Kidney epithelial cell (primary cell): ENCODE data around the gene OTOGL. TPM values are rescaled to one million over a fixed set of nuclear protein-coding genes. Genes with fewer than 3 reads are reported as not detected.

ENCODE experiments used
- DNase-seq: peaks from one replicate; pipeline ENCODE4 v3.0.0-alpha.2; 2010; ENCODE audit warnings: low read depth
- H3K27me3 ChIP-seq: 2 replicates; pipeline ENCODE4 v1.6.0; 2011; ENCODE audit warnings: low read length; ENCODE audit not compliant: control insufficient read depth, insufficient read depth
- H3K36me3 ChIP-seq: 2 replicates; pipeline ENCODE4 v1.5.1; 2011; ENCODE audit warnings: low read length; ENCODE audit not compliant: control insufficient read depth, insufficient read depth
- H3K4me3 ChIP-seq: 2 replicates; pipeline ENCODE4 v1.5.1; 2011; ENCODE audit warnings: low read depth, mild to moderate bottlenecking, control low read depth, low read length
- total RNA-seq: library from RNA; depleted of rRNA; stranded (reverse); fragments of >200 nt; gene quantifications from 2 replicates; pipeline ENCODE4 v1.2.3, GENCODE V29; 2015
- TF ChIP-seq, protein P1 (sequence below): IDR thresholded peaks from 2 replicates; pipeline ENCODE4 v1.5.1; 2011; ENCODE audit warnings: mild to moderate bottlenecking, moderate library complexity, low read length, control low read depth, inconsistent platforms; ENCODE audit not compliant: insufficient read depth, poor library complexity, severe bottlenecking

Gene OTOGL, protein sequence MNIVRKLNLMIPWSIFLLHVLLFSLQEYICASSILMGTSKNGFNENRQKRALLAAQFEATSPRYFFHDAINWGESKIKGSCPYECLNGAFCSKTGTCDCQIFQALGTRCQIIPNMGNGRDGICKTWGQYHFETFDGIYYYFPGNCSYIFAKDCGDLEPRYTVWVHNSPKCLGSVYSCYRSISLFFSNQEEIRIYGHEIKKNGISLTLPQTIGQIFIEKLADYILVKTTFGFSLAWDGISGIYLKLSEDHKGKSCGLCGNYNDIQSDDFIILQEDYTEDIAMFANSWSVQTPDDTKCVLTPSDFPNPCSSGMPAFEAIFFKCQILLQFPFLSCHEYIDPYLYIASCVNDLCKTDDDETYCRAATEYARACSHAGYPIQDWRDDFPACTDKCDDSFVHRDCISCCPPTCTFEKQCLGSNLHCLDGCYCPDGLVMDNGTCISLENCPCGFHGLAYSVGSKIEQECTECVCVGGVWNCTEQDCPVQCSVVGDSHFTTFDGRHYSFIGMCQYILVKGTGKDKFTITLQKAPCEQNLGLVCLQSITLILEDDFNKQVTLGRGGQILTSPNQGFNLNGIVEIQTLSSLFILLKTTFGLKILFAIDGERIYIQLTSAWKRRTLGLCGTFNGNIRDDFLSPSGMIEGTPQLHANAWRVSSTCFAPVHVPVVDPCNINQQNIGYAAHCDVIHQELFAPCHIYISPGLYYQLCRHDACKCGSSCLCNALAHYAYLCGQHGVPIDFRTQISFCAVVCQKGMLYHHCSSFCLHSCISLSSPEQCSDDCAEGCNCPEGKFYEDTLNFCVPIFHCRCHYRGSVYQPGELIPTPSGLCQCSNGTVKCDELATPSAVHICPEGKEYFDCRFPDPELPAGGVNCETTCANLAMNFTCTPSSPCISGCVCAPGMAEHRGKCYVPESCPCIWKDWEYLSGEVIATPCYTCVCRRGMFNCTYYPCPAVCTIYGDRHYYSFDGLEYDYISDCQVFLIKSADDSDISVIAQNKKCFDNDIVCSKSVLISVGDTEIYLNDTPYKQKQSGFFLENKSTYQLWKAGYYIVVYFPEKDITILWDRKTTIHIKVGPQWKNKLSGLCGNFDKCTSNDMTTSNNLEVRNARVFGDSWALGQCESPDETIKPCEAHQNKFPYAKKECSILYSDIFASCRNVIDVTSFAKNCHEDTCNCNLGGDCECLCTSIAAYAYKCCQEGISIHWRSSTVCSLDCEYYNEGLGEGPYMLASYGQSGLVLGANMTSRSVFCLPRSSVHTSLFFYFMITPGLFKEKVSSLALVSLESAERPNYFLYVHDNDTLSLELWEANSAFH (N-terminal part only)
- 0.14 and 0.33 TPM in 2 replicates for total RNA-seq

DNA sequence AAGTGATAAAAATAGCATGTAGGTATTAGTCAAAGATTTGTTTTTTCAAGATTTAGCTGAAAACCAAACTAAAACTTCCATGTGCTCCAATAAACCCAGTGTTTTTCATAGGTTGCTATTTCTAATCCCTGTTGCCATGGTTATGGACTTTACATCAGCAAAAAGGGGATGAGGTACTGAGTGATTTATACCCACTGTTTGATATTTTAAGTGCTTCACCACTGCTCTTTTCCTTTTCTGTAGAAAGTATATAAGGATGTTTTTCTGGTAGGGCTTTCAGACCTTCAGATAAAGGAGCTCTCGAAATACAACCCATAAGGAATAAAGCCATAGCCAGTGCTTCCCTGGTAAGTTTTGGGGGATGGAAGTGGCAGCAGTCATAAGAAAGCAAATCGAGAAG, at the start of gene OTOGL:
TSS of gene OTOGL (plus strand) at position 279 of the 400 bp plus-strand sequence. CDS start 109,895 bp downstream, outside the sequence.
- TF ChIP-seq, protein P1, sequence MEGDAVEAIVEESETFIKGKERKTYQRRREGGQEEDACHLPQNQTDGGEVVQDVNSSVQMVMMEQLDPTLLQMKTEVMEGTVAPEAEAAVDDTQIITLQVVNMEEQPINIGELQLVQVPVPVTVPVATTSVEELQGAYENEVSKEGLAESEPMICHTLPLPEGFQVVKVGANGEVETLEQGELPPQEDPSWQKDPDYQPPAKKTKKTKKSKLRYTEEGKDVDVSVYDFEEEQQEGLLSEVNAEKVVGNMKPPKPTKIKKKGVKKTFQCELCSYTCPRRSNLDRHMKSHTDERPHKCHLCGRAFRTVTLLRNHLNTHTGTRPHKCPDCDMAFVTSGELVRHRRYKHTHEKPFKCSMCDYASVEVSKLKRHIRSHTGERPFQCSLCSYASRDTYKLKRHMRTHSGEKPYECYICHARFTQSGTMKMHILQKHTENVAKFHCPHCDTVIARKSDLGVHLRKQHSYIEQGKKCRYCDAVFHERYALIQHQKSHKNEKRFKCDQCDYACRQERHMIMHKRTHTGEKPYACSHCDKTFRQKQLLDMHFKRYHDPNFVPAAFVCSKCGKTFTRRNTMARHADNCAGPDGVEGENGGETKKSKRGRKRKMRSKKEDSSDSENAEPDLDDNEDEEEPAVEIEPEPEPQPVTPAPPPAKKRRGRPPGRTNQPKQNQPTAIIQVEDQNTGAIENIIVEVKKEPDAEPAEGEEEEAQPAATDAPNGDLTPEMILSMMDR = no peak
- DNase-seq = no peak

DNA sequence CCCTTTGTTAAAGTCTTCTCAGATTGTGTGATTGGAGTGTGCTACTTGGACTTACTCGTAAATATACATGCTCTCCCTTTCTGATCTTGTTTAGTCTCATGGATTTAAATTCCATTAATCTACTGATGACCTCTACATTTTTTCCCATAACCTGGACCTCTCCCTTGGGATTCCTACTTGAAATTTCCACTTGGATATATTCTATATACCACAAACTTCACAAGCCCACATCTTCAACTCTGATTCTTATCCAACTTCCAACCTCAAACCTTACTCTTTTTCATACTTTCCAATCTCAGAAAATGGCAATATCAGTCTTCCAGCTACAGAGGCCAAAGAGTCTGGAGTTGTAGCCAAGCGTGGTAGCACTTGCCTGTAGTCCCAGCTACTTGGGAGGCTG, 49.1 kb upstream of the OTOGL start:
- Histone ChIP-seq H3K4me3 (no peak overlapping the region), H3K36me3 (no peaks in the 10 kb centered on the region), H3K27me3 (no peaks in the 10 kb centered on the region)
- DNase-seq = no peak
- TF ChIP-seq, protein P1 = no peak

More for the DNA sequence above, at the start of gene OTOGL:
- Histone ChIP-seq H3K27me3 (no peaks in the 10 kb centered on the region), H3K4me3 (no peak within 1 kb of the TSS), H3K36me3 (no peaks in the 10 kb centered on the region)

DNA sequence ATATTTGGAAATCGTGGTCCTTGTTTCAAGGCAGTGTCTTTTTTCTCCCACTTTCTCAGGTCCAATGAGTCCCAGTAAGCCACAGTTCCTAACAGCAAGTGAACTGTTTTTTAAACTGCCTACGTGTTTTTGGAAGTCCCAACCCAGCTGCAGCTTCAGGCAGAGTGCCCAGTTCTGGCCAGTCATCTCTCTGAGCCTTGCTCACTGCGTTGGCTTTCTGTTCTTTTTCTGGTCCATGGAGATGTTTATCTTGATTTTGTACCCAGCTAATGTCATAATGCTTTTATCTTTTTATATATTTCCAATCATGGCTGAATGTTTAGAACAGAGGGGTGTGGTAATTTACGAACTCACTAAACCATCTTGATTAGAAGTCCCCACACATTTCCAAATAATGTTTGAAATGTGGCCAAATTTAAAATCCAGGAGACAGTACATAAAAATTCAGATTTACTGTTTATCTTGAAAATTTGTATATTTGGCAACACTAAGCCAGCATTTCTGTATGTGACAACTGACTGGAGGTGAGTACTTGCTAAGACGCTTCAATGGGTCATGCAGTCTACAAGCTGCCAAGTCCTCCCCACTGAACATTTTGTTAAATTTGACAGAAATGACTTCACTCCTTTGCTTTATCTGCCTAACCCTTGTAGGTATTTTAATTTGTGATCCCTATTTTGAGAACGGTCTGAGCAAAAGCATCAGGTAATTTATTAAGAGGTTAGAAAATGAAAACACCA, 46.1 kb upstream of the OTOGL start:
- no peak overlapping the region for H3K4me3 ChIP-seq
- H3K36me3 ChIP-seq = no peaks in the 10 kb centered on the region
- TF ChIP-seq, protein P1 = no peak
- no peak for DNase-seq
- H3K27me3 ChIP-seq = no peaks in the 10 kb centered on the region

DNA sequence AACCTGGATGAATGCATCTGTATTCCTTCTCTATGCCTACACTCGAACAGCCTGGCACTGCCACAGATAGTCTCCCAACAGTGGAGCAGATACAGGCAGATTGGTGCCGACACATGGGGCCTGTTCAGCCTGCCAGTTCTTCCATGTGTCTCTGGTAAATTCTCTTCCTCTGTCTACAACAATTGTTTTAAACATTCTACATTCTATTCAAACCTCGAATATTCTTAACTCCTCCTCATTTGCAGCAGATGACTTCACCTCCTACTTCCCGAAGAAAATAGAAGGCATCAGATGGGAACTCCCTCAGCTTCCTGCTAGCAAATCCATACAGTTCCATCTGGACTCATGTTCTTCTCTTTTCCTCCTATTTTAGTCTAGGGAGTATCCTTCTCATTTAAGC, 43.1 kb upstream of the OTOGL start:
- TF ChIP-seq, protein P1 = no peak
- DNase-seq = no peak

DNA sequence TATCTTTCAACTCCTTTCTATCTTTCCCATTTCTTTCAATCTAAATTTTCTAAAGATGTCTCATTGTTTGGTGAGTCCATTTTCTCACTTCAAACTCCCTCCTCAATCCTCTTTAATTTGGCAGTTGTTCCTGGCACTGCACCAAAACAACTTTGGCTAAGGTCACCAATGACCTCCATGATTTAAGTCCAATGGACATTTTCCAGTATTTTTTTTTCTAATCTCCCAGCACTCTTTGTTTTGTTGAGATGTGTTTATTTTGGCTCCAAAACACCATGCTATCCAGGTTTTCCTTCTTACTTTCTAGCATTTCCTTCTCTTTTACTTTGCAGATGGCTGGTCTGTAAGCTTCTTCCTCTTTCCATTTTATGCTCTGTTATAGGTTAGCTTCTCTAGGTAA, 42.5 kb upstream of the OTOGL start:
- TF ChIP-seq, protein P1 = no peak
- DNase-seq = no peak

More for the DNA sequence above, 43.1 kb upstream of the OTOGL start:
- Histone ChIP-seq H3K4me3 (no peak overlapping the region), H3K36me3 (no peaks in the 10 kb centered on the region), H3K27me3 (no peaks in the 10 kb centered on the region)

More for the DNA sequence above, 42.5 kb upstream of the OTOGL start:
- no peaks in the 10 kb centered on the region for H3K36me3 ChIP-seq
- H3K4me3 ChIP-seq = no peak overlapping the region
- H3K27me3 ChIP-seq = no peaks in the 10 kb centered on the region
